SK-N-SH treated with all-trans-retinoic acid at 6 μM for 48 hours (cell line): ENCODE data around the gene TBC1D3I.
"Not testable (repeated sequence)": the region's sequence is repeated elsewhere in the genome, so short reads cannot be mapped to it uniquely, and the experiment has no call there.

Experiments used
- ATAC-seq: fragments of 200-7000 bp; cut with Tn5 transposase; 3 replicates; pipeline ENCODE4 v1.9.1; 2020; ENCODE audit warnings: mild to moderate bottlenecking, moderate library complexity
- ARNTL ChIP-seq: fragments of 450-650 bp; formaldehyde crosslinking; IDR thresholded peaks from 2 replicates; pipeline ENCODE4 v1.5.0; 2020; ENCODE audit warnings: low read depth, mild to moderate bottlenecking, moderate library complexity, borderline replicate concordance
- GLIS3 ChIP-seq: fragments of 250-450 bp; sonication (Bioruptor Pico); IDR thresholded peaks from 2 replicates; pipeline ENCODE4 v1.5.0; 2020; ENCODE audit warnings: mild to moderate bottlenecking, moderate library complexity
- PATZ1 ChIP-seq: fragments of 250-450 bp; sonication (Bioruptor Pico); IDR thresholded peaks from 2 replicates; pipeline ENCODE4 v1.8.0; 2020; ENCODE audit warnings: mild to moderate bottlenecking, moderate library complexity, borderline replicate concordance
- ZC3H10 ChIP-seq: fragments of 250-450 bp; sonication (Bioruptor Pico); IDR thresholded peaks from 2 replicates; pipeline ENCODE4 v1.5.1; 2021; ENCODE audit warnings: mild to moderate bottlenecking, moderate library complexity
- ZFP30 ChIP-seq: fragments of 450-650 bp; formaldehyde crosslinking; IDR thresholded peaks from 2 replicates; pipeline ENCODE4 v1.5.0; 2022; ENCODE audit warnings: mild to moderate bottlenecking, moderate library complexity
- ZNF565 ChIP-seq: fragments of 450-650 bp; formaldehyde crosslinking; conservative IDR thresholded peaks from 2 replicates; pipeline ENCODE4 v1.5.0; 2020; ENCODE audit warnings: low read depth, mild to moderate bottlenecking, moderate library complexity
- TF ChIP-seq, protein P1 (sequence below): fragments of 250-450 bp; sonication (Bioruptor Pico); IDR thresholded peaks from 2 replicates; pipeline ENCODE4 v1.5.1; 2021; ENCODE audit warnings: mild to moderate bottlenecking, moderate library complexity

TBC1D3I gene

GRCh38 chr17:36264470-36264869 lies at the start of gene TBC1D3I:
TBC1D3I (minus strand) TSS chr17:36264570; CDS start chr17:36262985, 1,585 bp downstream.
- not testable (repeated sequence) for ATAC-seq

DNA sequence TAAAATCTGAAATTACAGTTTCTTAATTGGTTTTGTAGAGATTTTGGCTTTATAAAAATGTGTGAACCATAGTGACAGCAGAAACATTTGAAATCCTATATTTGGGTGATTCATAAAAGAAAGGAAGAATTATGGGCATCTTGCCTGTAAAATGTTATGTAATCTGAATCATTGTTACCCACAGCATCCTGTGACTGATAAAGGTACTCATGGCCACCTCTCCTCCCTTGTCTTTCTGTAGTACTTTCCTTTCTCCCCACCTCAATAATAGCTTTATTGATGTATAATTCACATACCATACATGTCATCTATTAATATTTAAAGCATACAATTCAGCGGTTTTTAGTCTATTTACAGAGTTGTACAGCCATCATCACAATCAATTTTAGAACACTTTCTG lies 30.8 kb upstream of the TBC1D3I start:
- ATAC-seq, result peak; percentile 44; the same call in 1 of the 3 replicates

DNA sequence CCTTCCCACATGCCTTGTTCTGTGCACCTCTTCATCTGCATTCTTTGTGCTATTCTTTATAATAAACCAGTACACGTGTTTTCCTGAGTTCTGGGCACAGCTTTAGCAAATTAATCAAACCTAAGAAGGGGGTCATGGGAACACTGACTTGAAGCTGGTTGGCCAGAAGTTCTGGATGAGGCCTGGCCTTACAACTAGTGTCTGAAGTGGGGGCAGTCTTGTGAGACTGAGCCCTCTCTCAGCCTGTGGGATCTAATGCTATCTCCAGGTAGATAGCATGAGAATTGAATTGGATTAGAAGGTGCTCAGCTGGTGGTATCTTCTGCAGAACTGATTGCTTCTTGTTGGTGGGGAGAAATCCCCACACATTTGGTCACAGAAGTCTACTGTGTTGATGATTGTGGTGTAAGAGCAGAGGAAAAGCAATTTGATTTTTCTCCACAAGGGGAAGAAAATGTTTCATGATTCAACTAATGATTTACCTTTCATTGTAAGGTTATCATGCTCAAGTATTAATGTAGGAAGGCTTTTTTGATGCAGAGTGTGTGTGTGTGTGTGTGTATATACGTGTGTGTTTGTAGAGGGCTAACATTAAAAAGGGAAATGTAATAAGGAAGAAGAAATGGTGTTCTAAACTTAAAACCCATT lies 25.7 kb upstream of the TBC1D3I start:
- ATAC-seq, result not testable (repeated sequence)

GRCh38 chr17:36284219-36284618 lies 19.8 kb upstream of the TBC1D3I start:
- ATAC-seq, result not testable (repeated sequence)

GRCh38 chr17:36283256-36283655 lies 18.9 kb upstream of the TBC1D3I start:
- peak; percentile 98 for ATAC-seq

DNA sequence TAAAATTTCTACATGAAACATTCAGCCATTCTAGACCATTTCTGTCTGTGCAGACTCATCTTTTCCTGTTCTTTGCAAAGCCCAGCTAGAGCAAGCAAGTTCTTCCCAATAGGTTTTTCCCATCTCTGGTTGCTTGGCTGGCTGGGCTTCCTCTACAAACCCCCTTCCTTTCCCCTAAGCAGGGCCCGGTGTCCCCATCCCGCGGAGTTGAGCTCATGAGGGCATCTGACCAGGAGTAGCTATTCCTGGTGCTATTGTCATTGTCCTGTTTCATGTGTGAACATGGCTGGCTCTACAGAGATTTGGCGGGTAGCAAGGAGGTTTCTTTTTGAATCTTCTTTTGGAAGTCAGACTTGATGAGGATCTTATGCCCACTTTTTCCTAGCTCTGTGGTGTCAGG lies 22.3 kb downstream of the TBC1D3I start:
- ATAC-seq, result not testable (repeated sequence)

GRCh38 chr17:36229644-36230043 lies 34.7 kb downstream of the TBC1D3I start:
- not testable (repeated sequence) for ATAC-seq

DNA sequence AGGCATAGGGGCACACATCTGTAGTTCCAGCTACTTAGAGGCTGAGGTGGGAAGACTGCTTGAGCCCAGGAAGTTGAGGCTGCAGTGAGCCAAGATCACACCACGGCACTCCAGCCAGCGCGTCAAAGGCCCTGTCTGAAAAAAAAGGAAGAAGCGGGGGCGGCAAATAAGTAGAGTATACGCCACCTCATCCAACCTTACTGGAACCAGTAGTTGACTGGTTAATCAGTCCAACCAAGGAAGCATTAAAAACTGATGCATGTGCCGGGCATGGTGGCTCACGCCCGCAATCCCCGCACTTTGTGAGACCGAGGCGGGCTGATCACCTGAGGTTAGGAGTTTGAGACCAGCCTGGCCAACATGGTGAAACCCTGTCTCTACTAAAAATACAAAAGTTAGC lies 41.4 kb downstream of the TBC1D3I start:
- ATAC-seq, result not testable (repeated sequence)

- not testable (repeated sequence) for ATAC-seq
Measured at GRCh38 chr17:36221581-36222100, 42.7 kb downstream of the TBC1D3I start.

DNA sequence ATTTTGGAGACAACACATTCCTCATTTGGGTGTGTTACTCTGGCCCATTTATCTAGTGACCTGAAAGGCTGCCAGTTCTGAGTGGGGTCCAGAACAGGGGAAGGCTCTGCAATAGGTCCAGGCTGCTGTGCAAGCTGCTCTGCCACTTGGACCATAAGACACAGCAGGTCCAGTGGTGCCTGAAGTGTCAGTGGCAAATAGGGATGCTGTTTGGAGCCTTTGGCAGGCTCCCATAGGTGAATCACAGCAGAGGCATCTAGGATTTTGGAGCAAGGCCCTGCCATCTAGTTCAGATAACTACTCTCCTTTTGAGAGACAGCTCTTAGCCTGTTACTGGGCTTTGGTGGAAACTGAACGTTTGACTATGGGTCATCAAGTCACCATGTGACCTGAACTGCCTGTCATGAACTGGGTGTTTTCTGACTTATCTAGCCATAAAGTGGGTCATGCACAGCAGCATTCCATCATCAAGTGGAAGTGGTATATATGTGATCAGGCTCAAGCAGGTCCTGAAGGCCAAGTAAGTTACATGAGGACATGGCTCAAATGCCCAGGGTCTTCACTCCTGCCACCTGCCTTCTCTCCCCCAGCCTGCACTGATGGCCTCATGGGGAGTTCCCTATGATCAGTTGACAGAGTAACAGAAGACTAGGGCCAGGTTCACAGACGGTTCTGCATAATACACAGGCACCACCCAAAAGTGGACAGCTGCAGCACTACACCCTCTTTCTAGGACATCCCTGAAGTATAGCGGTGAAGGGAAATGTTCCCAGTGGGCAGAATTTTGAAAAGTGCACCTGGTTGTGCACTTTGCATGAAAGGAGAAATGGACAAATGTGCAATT lies 43.4 kb downstream of the TBC1D3I start:
- ATAC-seq, result not testable (repeated sequence)

DNA sequence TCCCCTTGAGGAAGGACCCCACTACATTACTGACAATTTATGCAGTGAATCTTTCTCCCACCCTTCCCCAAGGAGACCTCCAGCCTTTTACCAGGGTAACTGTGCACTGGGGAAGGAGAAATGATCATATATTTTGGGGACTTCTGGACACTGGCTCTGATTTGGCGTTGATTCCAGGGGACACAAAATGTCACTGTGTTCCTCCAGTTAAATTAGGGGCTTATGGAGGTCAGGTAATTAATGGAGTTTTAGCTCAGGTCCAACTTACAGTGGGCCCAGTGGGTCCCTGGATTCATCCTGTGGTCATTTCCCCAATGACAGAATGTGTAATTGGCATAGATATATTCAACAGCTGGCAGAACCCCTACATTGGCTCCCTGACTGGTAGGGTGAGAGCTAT lies 44.8 kb downstream of the TBC1D3I start:
- ATAC-seq, result not testable (repeated sequence)

DNA sequence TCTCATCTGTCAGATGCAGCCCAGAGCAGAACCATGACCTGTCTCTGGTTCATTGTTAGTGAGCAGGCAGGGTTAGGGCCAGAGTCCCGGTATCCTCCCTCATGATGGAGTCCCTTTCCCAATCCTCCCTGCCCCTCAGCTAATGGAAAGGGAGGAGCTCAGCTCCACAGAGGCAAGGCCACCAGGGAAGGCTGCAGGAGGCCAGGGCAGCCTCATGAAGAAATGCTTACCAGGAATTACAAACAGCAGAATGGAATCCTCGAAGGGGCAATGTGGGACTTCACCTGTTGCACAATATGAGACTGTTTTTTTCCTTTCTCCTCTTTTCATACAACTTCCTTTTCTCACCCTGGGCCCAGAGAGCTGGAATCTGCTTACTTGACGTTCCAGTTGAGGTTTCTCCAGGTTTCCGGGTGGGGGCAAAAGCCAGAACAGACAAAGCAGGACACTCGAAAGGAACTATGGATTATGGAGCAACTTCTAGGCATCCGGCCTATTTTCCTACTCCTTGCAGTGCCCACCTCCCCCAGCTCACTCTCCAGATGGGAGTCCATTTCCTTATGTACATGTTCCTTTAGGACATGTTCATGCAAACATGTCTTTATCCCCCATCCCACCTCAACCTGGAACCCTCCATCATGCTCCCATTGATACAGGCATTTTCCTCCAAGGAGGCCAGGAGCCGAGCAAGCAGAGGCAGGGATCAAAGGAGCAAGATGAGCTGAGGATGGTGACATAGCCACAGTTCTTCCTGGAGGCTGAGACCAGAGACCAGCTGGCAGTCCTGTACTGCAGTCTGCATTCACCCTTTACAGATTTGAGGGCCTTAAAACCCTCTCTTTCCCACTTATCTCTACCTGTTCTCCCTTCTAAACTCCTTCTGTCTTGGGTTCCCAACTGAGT lies 48.7 kb downstream of the TBC1D3I start:
- not testable (repeated sequence) for ATAC-seq

DNA sequence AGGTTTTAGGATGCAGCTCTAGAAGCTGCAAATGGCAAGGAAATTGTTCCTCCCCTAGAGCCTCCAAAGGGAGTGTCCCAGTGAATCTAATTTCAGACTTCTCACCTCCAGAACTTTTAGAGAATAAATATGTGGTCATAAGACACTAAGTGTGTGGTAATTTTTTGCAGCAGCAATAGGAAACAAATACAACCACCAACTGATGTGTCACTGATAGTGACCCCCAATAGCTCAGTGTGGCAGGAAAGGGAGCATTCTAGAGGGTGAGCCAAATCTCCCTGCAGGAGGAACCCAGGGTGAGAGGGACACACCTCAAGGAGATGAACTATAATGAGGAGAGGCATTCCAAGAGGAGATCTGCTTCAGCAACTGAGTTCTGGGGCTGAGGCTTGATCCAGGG lies 49.5 kb downstream of the TBC1D3I start:
- no peak for ATAC-seq
- TF ChIP-seq ZC3H10 (CRISPR knock-in tag), result no peak
- no peak for TF ChIP-seq PATZ1 (CRISPR knock-in tag)
- TF ChIP-seq GLIS3, result no peak
- no peak for TF ChIP-seq ZNF565
- TF ChIP-seq, protein P1, sequence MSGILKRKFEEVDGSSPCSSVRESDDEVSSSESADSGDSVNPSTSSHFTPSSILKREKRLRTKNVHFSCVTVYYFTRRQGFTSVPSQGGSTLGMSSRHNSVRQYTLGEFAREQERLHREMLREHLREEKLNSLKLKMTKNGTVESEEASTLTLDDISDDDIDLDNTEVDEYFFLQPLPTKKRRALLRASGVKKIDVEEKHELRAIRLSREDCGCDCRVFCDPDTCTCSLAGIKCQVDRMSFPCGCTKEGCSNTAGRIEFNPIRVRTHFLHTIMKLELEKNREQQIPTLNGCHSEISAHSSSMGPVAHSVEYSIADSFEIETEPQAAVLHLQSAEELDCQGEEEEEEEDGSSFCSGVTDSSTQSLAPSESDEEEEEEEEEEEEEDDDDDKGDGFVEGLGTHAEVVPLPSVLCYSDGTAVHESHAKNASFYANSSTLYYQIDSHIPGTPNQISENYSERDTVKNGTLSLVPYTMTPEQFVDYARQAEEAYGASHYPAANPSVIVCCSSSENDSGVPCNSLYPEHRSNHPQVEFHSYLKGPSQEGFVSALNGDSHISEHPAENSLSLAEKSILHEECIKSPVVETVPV (CRISPR knock-in tag), result no peak
- no peak for TF ChIP-seq ZFP30 (CRISPR knock-in tag)
- TF ChIP-seq ARNTL (CRISPR knock-in tag), result no peak
